ENCODE measurements around the gene LRMDA.

LRMDA gene

DNA sequence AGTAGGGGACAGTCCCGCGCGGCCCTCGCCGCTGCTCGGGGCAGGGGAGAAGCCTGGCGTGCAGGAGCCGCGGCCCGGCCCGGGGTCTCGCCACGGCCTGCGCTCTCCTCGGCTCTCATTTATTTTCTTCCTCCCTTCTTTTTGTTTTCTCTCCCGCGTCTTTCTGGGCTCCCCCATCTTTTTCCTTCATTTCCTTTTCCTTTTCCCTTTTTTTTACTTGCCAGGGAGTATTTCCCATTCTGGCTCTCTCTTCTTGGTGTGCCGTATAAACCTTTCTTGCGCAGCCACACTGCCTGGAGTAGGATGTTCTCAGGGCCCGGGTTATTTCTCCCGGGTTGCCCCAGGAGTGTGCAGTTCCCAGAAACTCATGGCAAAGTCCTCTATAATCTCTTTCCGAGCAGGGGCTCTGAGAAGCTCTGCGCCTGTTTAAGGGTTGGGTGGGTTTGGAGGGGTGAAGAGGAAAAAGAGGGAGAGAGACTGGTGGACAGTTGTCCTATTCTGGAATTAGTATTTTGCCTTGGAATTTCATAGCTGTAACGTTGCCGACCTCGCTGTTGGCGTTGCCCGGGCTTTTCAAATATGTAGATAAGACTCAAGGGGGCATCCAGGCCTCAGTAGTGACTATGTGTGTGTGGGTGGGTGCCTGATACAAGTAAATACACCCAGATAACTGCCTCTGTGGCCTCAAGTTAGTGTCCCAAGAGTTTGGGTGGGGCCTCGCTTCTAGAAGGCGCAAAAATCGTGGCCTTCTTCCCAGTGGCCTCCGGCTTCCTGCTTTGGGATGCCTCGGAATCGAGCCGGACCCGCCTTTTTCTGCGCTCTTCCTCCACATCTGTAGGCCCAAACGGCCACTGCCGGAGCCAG lies 25.6 kb upstream of the LRMDA start:
- CTCF ChIA-PET: no interaction called here
- no peak for DNase-seq (ENCODE audit: extremely low spot score)
- POLR2A ChIA-PET: no interaction called here
- TF ChIP-seq, protein P1, sequence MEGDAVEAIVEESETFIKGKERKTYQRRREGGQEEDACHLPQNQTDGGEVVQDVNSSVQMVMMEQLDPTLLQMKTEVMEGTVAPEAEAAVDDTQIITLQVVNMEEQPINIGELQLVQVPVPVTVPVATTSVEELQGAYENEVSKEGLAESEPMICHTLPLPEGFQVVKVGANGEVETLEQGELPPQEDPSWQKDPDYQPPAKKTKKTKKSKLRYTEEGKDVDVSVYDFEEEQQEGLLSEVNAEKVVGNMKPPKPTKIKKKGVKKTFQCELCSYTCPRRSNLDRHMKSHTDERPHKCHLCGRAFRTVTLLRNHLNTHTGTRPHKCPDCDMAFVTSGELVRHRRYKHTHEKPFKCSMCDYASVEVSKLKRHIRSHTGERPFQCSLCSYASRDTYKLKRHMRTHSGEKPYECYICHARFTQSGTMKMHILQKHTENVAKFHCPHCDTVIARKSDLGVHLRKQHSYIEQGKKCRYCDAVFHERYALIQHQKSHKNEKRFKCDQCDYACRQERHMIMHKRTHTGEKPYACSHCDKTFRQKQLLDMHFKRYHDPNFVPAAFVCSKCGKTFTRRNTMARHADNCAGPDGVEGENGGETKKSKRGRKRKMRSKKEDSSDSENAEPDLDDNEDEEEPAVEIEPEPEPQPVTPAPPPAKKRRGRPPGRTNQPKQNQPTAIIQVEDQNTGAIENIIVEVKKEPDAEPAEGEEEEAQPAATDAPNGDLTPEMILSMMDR (IDR thresholded peaks at IDR 0.05; ENCODE audit: control extremely low read depth, extremely low read depth, low read depth, missing control alignments): no peak

DNA sequence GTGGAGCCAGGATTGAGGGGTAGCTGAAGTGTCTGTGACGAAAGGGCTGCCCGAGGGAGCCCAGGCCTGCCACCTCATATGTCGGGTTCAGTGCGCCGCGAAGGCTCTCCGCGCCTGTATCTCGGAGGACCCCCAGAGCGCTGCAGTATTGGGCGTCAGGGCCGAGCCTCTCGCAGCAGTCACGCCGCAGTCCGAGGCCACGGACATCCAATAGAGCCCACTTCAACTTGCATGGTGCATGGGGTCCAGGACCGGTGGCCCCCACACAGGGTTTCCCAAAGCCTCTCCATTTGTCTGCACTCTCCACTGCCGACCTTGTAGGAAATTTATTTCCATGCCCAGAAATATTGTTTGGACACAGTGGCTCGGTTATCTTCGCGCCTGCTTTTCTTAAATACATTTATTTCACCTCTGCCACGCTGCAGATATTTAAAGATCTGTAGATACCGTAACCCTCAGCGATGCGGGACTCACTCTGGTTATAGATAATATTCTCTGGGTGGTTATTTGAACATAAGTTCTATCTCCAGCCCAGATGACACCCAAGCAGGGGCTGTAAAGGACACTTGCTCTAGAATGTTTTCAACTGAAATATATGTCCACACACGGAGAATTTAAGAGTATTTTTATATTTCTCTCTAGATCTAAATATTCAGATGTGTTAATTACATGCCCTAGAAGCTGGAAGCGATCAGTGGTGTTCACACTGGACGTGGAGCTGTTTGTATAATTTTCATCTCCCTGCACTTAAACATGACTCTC lies 24.8 kb upstream of the LRMDA start:
- ChIA-PET POLR2A (no interaction called here), CTCF (no interaction called here)
- no peak for DNase-seq (ENCODE audit: extremely low spot score)
- TF ChIP-seq, protein P1 (IDR thresholded peaks at IDR 0.05; ENCODE audit: control extremely low read depth, extremely low read depth, low read depth, missing control alignments): no peak

DNA sequence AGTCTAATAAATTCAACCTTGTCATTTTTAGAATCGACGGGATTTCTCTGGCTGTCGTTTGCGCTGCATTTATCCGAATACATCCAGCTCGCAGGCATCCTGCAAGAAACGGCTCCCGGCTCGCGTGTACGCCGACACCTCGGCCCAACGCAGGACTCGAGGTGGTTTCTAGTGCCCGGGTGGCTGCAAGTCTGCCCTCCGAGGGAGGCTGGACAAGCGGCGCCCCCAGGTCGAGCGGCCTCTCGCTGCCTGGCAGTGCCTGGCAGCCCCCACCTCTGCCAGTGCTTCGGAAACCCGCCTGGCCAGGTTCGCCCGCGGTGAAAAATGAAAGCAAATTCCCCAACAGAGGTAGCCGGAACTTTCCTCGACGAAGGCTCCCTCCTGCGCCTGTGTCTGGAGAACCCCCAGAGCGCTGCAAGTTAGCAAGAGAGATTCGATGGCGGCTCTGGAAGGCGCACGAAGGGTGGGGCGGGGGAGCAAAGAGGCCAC lies 24.2 kb upstream of the LRMDA start:
- ChIA-PET CTCF (no interaction called here), POLR2A (no interaction called here)
- TF ChIP-seq, protein P1 (IDR thresholded peaks at IDR 0.05; ENCODE audit: control extremely low read depth, extremely low read depth, low read depth, missing control alignments): no peak
- DNase-seq (ENCODE audit: extremely low spot score): no peak

DNA sequence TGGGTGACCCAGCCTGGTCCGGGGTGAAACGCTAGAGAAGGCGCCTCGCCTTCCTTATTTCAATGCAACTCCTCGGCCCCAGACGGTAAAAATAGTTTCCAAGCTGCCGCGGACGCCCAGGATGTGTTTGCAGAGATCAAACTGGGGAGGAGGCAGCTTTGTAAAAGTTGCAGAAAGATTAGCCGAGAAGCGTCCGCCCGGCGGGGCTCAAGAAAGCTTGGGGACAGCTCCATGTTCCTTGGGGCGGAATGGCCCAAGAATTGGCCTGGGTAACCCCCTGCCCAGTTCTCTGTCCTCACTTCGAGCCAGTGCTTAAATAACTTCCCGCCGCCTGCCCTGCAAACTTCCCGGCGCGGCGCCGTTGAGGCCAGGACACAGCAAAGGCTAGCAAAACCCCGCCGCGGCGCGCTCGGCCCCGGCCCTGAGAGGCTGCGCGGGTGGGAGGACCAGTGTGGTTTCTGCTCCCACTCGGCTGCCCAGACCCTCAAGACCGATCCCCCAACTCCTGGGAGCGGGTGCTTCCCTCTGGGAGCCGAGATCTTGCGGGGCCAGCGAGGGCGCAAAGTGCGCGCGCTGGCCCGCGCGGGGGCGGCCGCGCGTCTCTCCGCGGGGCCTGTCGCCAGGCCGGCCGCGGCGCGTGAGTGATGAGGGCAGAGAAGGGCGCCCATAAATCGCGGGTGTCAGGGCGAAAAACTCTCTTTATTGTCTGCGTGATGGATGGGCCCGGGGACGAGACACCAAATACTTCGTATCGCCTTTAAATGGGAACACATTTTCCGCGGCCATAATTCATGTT lies 23.5 kb upstream of the LRMDA start:
- ChIA-PET CTCF (no interaction called here), POLR2A (no interaction called here)
- no peak for DNase-seq (ENCODE audit: extremely low spot score)
- TF ChIP-seq, protein P1 (IDR thresholded peaks at IDR 0.05; ENCODE audit: control extremely low read depth, extremely low read depth, low read depth, missing control alignments): no peak

DNA sequence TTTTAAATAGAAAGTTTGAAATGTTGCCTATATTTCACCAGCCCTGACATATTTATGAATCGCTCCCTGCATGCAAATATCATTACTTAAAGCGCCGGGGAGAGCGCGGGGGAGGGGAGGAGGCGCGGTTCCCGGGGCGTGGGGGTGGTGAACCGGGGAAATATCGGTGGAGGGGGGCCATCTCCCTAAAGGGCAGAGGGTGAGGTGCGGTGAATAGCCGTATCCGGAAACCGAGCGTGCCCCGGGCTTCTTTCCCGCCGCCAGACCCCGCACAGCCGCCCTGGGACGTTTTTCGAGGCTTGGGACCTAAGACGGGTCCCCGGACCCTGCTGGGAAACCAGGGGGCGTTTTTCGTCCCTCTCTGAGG lies 22.9 kb upstream of the LRMDA start:
- ChIA-PET CTCF (no interaction called here), POLR2A (no interaction called here)
- TF ChIP-seq, protein P1 (IDR thresholded peaks at IDR 0.05; ENCODE audit: control extremely low read depth, extremely low read depth, low read depth, missing control alignments): no peak
- DNase-seq (ENCODE audit: extremely low spot score): no peak

Data from GM10248 (cell line).